ENCODE results near the gene RPTOR.
A peak's percentile ranks its signal among the peaks of the same experiment; 100 is the strongest.

RPTOR gene

GRCh38 chr17:80499560-80499959 lies 45.1 kb upstream of the RPTOR start:
- TF ChIP-seq CTCF (IDR thresholded peaks at IDR 0.05; ENCODE audit: low read depth, low read length, missing control alignments) = no peak
- in situ Hi-C loops (cut with HindIII; ENCODE audit: low pct_ligation_motif_present, low sequenced_read_pairs) = no loop called here
- no peaks in the 10 kb centered on the region for H3K36me3 ChIP-seq (replicated peaks)
- H3K4me3 ChIP-seq (ENCODE audit: low read depth, low read length) = no peak overlapping the region
- no peak for DNase-seq
- H3K27me3 ChIP-seq (replicated peaks) = no peaks in the 10 kb centered on the region
- no peak overlapping the region for H3K27ac ChIP-seq

GRCh38 chr17:80499961-80500665 lies 44.5 kb upstream of the RPTOR start:
- no peak for TF ChIP-seq CTCF (IDR thresholded peaks at IDR 0.05; ENCODE audit: low read depth, low read length, missing control alignments)
- H3K36me3 ChIP-seq (replicated peaks) = no peaks in the 10 kb centered on the region
- in situ Hi-C loops (cut with HindIII; ENCODE audit: low pct_ligation_motif_present, low sequenced_read_pairs) = no loop called here
- no peak overlapping the region for H3K27ac ChIP-seq
- H3K27me3 ChIP-seq (replicated peaks) = no peaks in the 10 kb centered on the region
- DNase-seq = no peak
- no peak overlapping the region for H3K4me3 ChIP-seq (ENCODE audit: low read depth, low read length)

DNA sequence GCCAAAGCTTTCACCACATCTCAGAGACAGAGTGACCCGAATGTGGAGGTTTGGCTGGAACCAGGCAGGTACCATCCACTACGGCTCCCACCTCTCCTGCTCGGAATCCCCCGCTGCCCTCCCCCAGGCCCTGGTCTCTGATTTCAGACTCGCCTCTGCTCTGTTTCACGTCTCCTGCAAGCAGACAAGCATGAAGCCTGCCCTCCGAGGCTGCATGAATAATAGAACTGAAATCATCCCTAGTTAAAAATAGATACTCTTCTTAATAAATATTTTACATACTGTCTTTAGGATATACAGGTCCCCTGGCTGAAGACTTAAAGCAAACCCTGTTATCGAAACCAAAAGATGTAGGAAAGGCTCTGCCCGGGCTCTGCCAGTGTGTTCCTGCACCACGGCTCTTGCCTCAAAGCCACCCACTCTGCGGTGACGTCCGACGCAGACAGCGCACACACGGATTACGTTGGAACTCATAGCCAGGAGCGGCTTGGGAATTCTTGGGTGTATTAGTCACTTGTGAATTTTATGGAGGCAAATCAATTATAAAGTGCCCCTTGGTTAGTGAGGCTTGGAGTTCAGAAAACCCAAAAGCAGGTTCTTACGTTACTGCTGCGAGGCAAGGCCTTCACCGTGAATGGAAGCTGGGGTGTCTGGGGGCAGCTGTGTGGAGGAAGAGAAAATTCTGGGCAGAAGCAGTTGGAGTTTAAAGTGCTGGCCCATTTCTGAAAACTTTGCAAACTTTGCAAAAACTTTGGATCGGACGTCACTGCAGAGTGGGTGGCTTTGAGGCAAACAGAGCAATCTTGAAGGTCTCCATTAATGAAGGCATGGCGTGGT lies 42.7 kb upstream of the RPTOR start:
- in situ Hi-C loops (cut with HindIII; ENCODE audit: low pct_ligation_motif_present, low sequenced_read_pairs) = no loop called here
- no peaks in the 10 kb centered on the region for H3K36me3 ChIP-seq (replicated peaks)
- H3K27ac ChIP-seq = peak overlapping the region; percentile 76
- no peak for TF ChIP-seq CTCF (IDR thresholded peaks at IDR 0.05; ENCODE audit: low read depth, low read length, missing control alignments)
- H3K27me3 ChIP-seq (replicated peaks) = no peaks in the 10 kb centered on the region
- DNase-seq = peak; percentile 88
- H3K4me3 ChIP-seq (ENCODE audit: low read depth, low read length) = no peak overlapping the region

- in situ Hi-C loops (cut with HindIII; ENCODE audit: low pct_ligation_motif_present, low sequenced_read_pairs) = no loop called here
Observed at GRCh38 chr17:80502578-80502877, 42.1 kb upstream of the RPTOR start.

DNA sequence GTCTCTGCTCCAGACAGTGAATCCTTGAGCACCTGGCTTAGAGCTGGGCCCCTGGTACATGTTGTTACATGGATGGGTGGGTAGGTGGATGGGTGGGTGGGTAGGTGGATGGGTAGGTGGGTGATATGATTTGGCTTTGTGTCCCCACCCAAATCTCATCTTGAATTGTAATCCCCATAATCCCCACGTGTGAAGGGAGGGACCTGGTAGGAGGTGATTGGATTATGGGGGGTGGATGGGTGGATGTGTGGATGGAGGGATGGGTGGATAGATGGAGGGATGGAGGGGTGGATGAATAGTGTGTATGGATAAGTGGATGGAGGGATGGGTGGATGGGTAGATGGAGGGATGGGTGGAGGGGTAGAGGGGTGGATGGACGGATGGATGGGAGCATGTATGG lies 41.6 kb upstream of the RPTOR start:
- no peak overlapping the region for H3K4me3 ChIP-seq (ENCODE audit: low read depth, low read length)
- in situ Hi-C loops (cut with HindIII; ENCODE audit: low pct_ligation_motif_present, low sequenced_read_pairs) = no loop called here
- no peaks in the 10 kb centered on the region for H3K27me3 ChIP-seq (replicated peaks)
- no peak for TF ChIP-seq CTCF (IDR thresholded peaks at IDR 0.05; ENCODE audit: low read depth, low read length, missing control alignments)
- no peaks in the 10 kb centered on the region for H3K36me3 ChIP-seq (replicated peaks)
- no peak for DNase-seq
- no peak overlapping the region for H3K27ac ChIP-seq

More at GRCh38 chr17:80502578-80502877, 42.1 kb upstream of the RPTOR start:
- Histone ChIP-seq H3K27me3 (replicated peaks) (no peaks in the 10 kb centered on the region), H3K4me3 (ENCODE audit: low read depth, low read length) (no peak overlapping the region), H3K36me3 (replicated peaks) (no peaks in the 10 kb centered on the region), H3K27ac (peak overlapping the region; percentile 76)
- no peak for DNase-seq
- no peak for TF ChIP-seq CTCF (IDR thresholded peaks at IDR 0.05; ENCODE audit: low read depth, low read length, missing control alignments)
